GM23338 (cell line): ENCODE results near the gene BMPR1B. TPM values are rescaled to one million over a fixed set of nuclear protein-coding genes. Genes with fewer than 3 reads are reported as not detected.

Experiments
- ATAC-seq: fragments of 200-7000 bp; cut with Tn5 transposase; 3 replicates; pipeline ENCODE4 v1.9.1; 2020
- DNase-seq: peaks from one replicate; pipeline ENCODE4 v3.0.0-alpha.2; 2015; ENCODE audit warnings: low spot score
- H2AFZ ChIP-seq: fragments of 200-600 bp; sonication (generic); 2 replicates; pipeline ENCODE4 v1.8.0; 2016; ENCODE audit warnings: antibody characterized with exemption, mild to moderate bottlenecking, moderate library complexity
- H3F3A ChIP-seq: fragments of 200-600 bp; sonication (generic); replicated peaks from 2 replicates; pipeline ENCODE4 v1.8.0; 2017; ENCODE audit warnings: antibody characterized with exemption, mixed run types, low read depth
- H3K27ac ChIP-seq: fragments of 200-600 bp; sonication (generic); 2 replicates; pipeline ENCODE4 v1.6.1; 2016; ENCODE audit warnings: low read depth
- H3K27me3 ChIP-seq: fragments of 200-600 bp; sonication (generic); 2 replicates; pipeline ENCODE4 v1.8.0; 2016; ENCODE audit warnings: mild to moderate bottlenecking, mixed run types, moderate library complexity; ENCODE audit not compliant: insufficient read depth
- H3K36me3 ChIP-seq: fragments of 200-600 bp; sonication (generic); 2 replicates; pipeline ENCODE4 v1.8.0; 2016; ENCODE audit warnings: mild to moderate bottlenecking; ENCODE audit not compliant: insufficient read depth
- H3K4me1 ChIP-seq: fragments of 200-600 bp; sonication (generic); 2 replicates; pipeline ENCODE4 v1.8.0; 2016; ENCODE audit warnings: mild to moderate bottlenecking, moderate library complexity; ENCODE audit not compliant: insufficient read depth
- H3K4me2 ChIP-seq: fragments of 200-600 bp; sonication (generic); 2 replicates; pipeline ENCODE4 v1.7.1; 2017; ENCODE audit warnings: mixed run types
- H3K4me3 ChIP-seq: fragments of 200-600 bp; sonication (generic); 2 replicates; pipeline ENCODE4 v1.6.1; 2016; ENCODE audit warnings: mixed run types
- H3K79me2 ChIP-seq: fragments of 200-600 bp; sonication (generic); replicated peaks from 2 replicates; pipeline ENCODE4 v1.8.0; 2017; ENCODE audit warnings: mild to moderate bottlenecking; ENCODE audit not compliant: insufficient read depth
- H3K9me2 ChIP-seq: fragments of 200-600 bp; sonication (generic); 2 replicates; pipeline ENCODE4 v1.8.0; 2017; ENCODE audit not compliant: insufficient read depth
- H4K20me1 ChIP-seq: fragments of 200-600 bp; sonication (generic); replicated peaks from 2 replicates; pipeline ENCODE4 v1.8.0; 2017; ENCODE audit warnings: mild to moderate bottlenecking; ENCODE audit not compliant: insufficient read depth
- H3K27ac Mint-ChIP-seq: 2 replicates; pipeline ENCODE4 v1.8.0; 2020; ENCODE audit warnings: inconsistent platforms, mild to moderate bottlenecking, moderate library complexity, mixed read lengths
- H3K27me3 Mint-ChIP-seq: 3 replicates; pipeline ENCODE4 v1.8.0; 2022; ENCODE audit warnings: low read depth, mild to moderate bottlenecking, moderate library complexity, mixed read lengths, inconsistent platforms; ENCODE audit not compliant: insufficient read depth, poor library complexity
- H3K36me3 Mint-ChIP-seq: 3 replicates; pipeline ENCODE4 v1.8.0; 2021; ENCODE audit warnings: low read depth, mild to moderate bottlenecking, inconsistent platforms, moderate library complexity, mixed read lengths
- H3K4me1 Mint-ChIP-seq: 3 replicates; pipeline ENCODE4 v1.8.0; 2020; ENCODE audit warnings: mild to moderate bottlenecking, inconsistent platforms, mixed read lengths
- H3K4me3 Mint-ChIP-seq: 3 replicates; pipeline ENCODE4 v1.8.0; 2021; ENCODE audit warnings: moderate library complexity, mild to moderate bottlenecking, inconsistent platforms, mixed read lengths
- H3K9me3 Mint-ChIP-seq: 3 replicates; pipeline ENCODE4 v1.8.0; 2020; ENCODE audit warnings: moderate library complexity, mild to moderate bottlenecking, inconsistent platforms, mixed read lengths
- CREB1 ChIP-seq: fragments of 250-450 bp; sonication (Bioruptor Pico); IDR thresholded peaks from 2 replicates; pipeline ENCODE4 v1.5.0; 2020; ENCODE audit warnings: low read depth, mild to moderate bottlenecking, moderate library complexity
- CTCF ChIP-seq, 2 experiments: fragments of 200-600 bp in 1 of 2; sonication (generic) in 1 of 2; conservative IDR thresholded peaks; 2 replicates each; pipeline versions ENCODE4 v1.5.1 to v1.6.1; 2016 to 2017; ENCODE audit warnings: antibody characterized with exemption in 2 of 2, low read depth in 2 of 2, mild to moderate bottlenecking in 2 of 2, moderate library complexity in 1 of 2
- ETS1 ChIP-seq: IDR thresholded peaks from 2 replicates; pipeline ENCODE4 v1.6.1; 2016; ENCODE audit warnings: antibody characterized with exemption
- EZH2 ChIP-seq: fragments of 200-600 bp; sonication (generic); IDR thresholded peaks from one replicate; pipeline ENCODE4 v1.8.0; 2017; ENCODE audit warnings: antibody characterized with exemption, mild to moderate bottlenecking, low read depth; ENCODE audit not compliant: unreplicated experiment
- EZH2phosphoT487 ChIP-seq: fragments of 200-600 bp; sonication (generic); IDR thresholded peaks from one replicate; pipeline ENCODE4 v1.8.1; 2018; ENCODE audit warnings: antibody characterized with exemption; ENCODE audit not compliant: unreplicated experiment
- JUNB ChIP-seq: IDR thresholded peaks from one replicate; pipeline ENCODE4 v1.6.1; 2016; ENCODE audit warnings: antibody characterized with exemption; ENCODE audit not compliant: unreplicated experiment
- NANOG ChIP-seq: IDR thresholded peaks from 2 replicates; pipeline ENCODE4 v1.6.1; 2016; ENCODE audit warnings: antibody characterized with exemption, borderline replicate concordance
- POLR2AphosphoS5 ChIP-seq: IDR thresholded peaks from 2 replicates; pipeline ENCODE4 v1.6.1; 2016; ENCODE audit warnings: antibody characterized with exemption, low read depth
- REST ChIP-seq: IDR thresholded peaks from one replicate; pipeline ENCODE4 v1.6.1; 2018; ENCODE audit warnings: antibody characterized with exemption; ENCODE audit not compliant: unreplicated experiment
- STAT1 ChIP-seq: IDR thresholded peaks from one replicate; pipeline ENCODE4 v1.6.1; 2016; ENCODE audit warnings: antibody characterized with exemption; ENCODE audit not compliant: unreplicated experiment
- ZNF114 ChIP-seq: fragments of 250-450 bp; sonication (Bioruptor Pico); IDR thresholded peaks from 2 replicates; pipeline ENCODE4 v1.5.0; 2020; ENCODE audit warnings: mild to moderate bottlenecking, moderate library complexity
- ZNF331 ChIP-seq: fragments of 250-450 bp; sonication (Bioruptor Pico); IDR thresholded peaks from 2 replicates; pipeline ENCODE4 v1.5.0; 2020; ENCODE audit warnings: low read depth, mild to moderate bottlenecking, moderate library complexity
- ZNF462 ChIP-seq: fragments of 250-450 bp; sonication (Bioruptor Pico); IDR thresholded peaks from 2 replicates; pipeline ENCODE4 v1.5.0; 2020; ENCODE audit warnings: mild to moderate bottlenecking, moderate library complexity
- polyA plus RNA-seq: library from polyadenylated mRNA; unstranded; fragments of >200 nt; fragmentation: Nextera tagmentation; extraction: Ambion mirVana; gene quantifications from 2 replicates; pipeline ENCODE4 v1.2.1, GENCODE V29; 2016
- total RNA-seq: library from RNA; depleted of rRNA; stranded (reverse); fragments of >200 nt; shearing (Covaris generic); gene quantifications from 2 replicates; pipeline ENCODE4 v1.2.3, GENCODE V29; 2014

Gene BMPR1B
- total and polyA plus RNA-seq, 2 experiments from 2014 or later, result 0.48 to 1.0 TPM

GRCh38 chr4:95178938-95179337, 421.2 kb downstream of the BMPR1B start:
- Mint-ChIP-seq H3K4me1 (peaks cover 18% of the 10 kb centered on the region), H3K4me3 (no peak overlapping the region), H3K27ac (no peak overlapping the region), H3K36me3 (peaks cover 18% of the 10 kb centered on the region), H3K9me3 (peaks cover 22% of the 10 kb centered on the region), H3K27me3 (peaks cover 10% of the 10 kb centered on the region)
- ATAC-seq (no peak), DNase-seq (no peak)
- Histone ChIP-seq H3K4me2 (no peak overlapping the region), H3K36me3 (no peaks in the 10 kb centered on the region), H3K9me2 (no peaks in the 10 kb centered on the region), H3K27ac (no peak overlapping the region), H2AFZ (no peak overlapping the region), H4K20me1 (no peaks in the 10 kb centered on the region), H3K79me2 (no peaks in the 10 kb centered on the region), H3K4me1 (peaks cover 12% of the 10 kb centered on the region), H3K4me3 (no peak overlapping the region), H3F3A (no peaks in the 10 kb centered on the region), H3K27me3 (no peaks in the 10 kb centered on the region)
- TF ChIP-seq CREB1 (no peak), EZH2phosphoT487 (no peak), EZH2 (no peak), POLR2AphosphoS5 (no peak), ZNF462 (CRISPR knock-in tag) (no peak), REST (no peak), ZNF331 (CRISPR knock-in tag) (no peak), NANOG (no peak), STAT1 (no peak), ETS1 (no peak), CTCF (conservative IDR thresholded peaks at IDR 0.05; ENCODE audit: low read depth in 2 of 2) (no peak), ZNF114 (CRISPR knock-in tag) (no peak), JUNB (no peak)
